Loucy (cell line): ENCODE data around the gene DLK1.

Source experiments
- H2AFZ ChIP-seq: fragments of 200-600 bp; sonication (generic); 2 replicates; pipeline ENCODE4 v1.6.0; 2016; ENCODE audit warnings: antibody characterized with exemption, mild to moderate bottlenecking, low read length, moderate library complexity
- H3F3A ChIP-seq: fragments of 200-600 bp; 2 replicates; pipeline ENCODE4 v1.6.0; 2016; ENCODE audit warnings: antibody characterized with exemption, low read depth, mild to moderate bottlenecking
- H3K27me3 ChIP-seq: fragments of 200-600 bp; sonication (generic); 2 replicates; pipeline ENCODE4 v1.6.1; 2014; ENCODE audit warnings: low read length, mild to moderate bottlenecking; ENCODE audit not compliant: insufficient read depth, poor library complexity, severe bottlenecking
- H3K36me3 ChIP-seq: fragments of 200-600 bp; sonication (generic); 2 replicates; pipeline ENCODE4 v1.6.1; 2016; ENCODE audit warnings: low read length; ENCODE audit not compliant: insufficient read depth
- H3K4me1 ChIP-seq: fragments of 200-600 bp; sonication (generic); 2 replicates; pipeline ENCODE4 v1.5.1; 2014; ENCODE audit warnings: low read length, mild to moderate bottlenecking; ENCODE audit not compliant: insufficient read depth, poor library complexity, severe bottlenecking
- H3K4me2 ChIP-seq: fragments of 200-600 bp; sonication (generic); 2 replicates; pipeline ENCODE4 v1.6.0; 2014; ENCODE audit warnings: antibody characterized with exemption, low read length, low read depth, mild to moderate bottlenecking; ENCODE audit not compliant: poor library complexity, severe bottlenecking
- H3K4me3 ChIP-seq: fragments of 200-600 bp; sonication (generic); 2 replicates; pipeline ENCODE4 v1.5.1; 2014; ENCODE audit warnings: low read length, mild to moderate bottlenecking, mixed read lengths; ENCODE audit not compliant: poor library complexity, severe bottlenecking
- H3K79me2 ChIP-seq: fragments of 200-600 bp; sonication (generic); 2 replicates; pipeline ENCODE4 v1.6.1; 2014; ENCODE audit warnings: low read length; ENCODE audit not compliant: insufficient read depth
- H3K9ac ChIP-seq: fragments of 200-600 bp; sonication (generic); 2 replicates; pipeline ENCODE4 v1.6.0; 2014; ENCODE audit warnings: mild to moderate bottlenecking, low read depth, low read length, moderate library complexity; ENCODE audit not compliant: poor library complexity, severe bottlenecking
- H3K9me2 ChIP-seq: fragments of 200-600 bp; sonication (generic); replicated peaks from 2 replicates; pipeline ENCODE4 v1.6.1; 2016; ENCODE audit warnings: low read depth, low read length, mixed read lengths
- H3K9me3 ChIP-seq: fragments of 200-600 bp; sonication (generic); 2 replicates; pipeline ENCODE4 v1.6.1; 2014; ENCODE audit warnings: mild to moderate bottlenecking, antibody characterized with exemption, low read length, low read depth; ENCODE audit not compliant: insufficient read depth
- H4K20me1 ChIP-seq: fragments of 200-600 bp; sonication (generic); 2 replicates; pipeline ENCODE4 v1.6.0; 2014; ENCODE audit warnings: antibody characterized with exemption, low read length, mild to moderate bottlenecking; ENCODE audit not compliant: insufficient read depth, poor library complexity, severe bottlenecking
- CTCF ChIP-seq: fragments of 200-600 bp; sonication (generic); conservative IDR thresholded peaks from 2 replicates; pipeline ENCODE4 v1.5.1; 2014; ENCODE audit warnings: mild to moderate bottlenecking, antibody characterized with exemption, low read length
- EZH2phosphoT487 ChIP-seq: fragments of 200-600 bp; IDR thresholded peaks from 2 replicates; pipeline ENCODE4 v1.6.1; 2018; ENCODE audit warnings: antibody characterized with exemption, mild to moderate bottlenecking, moderate library complexity, borderline replicate concordance

DLK1 gene

GRCh38 chr14:100683578-100683977 is 43.1 kb upstream of the DLK1 start:
- H3K36me3 ChIP-seq: no peaks in the 10 kb centered on the region
- no peaks in the 10 kb centered on the region for H4K20me1 ChIP-seq
- no peaks in the 10 kb centered on the region; the same call in 1 of the 2 replicates for H3F3A ChIP-seq
- H3K9ac ChIP-seq: no peak overlapping the region
- no peaks in the 10 kb centered on the region for H3K9me2 ChIP-seq
- no peak overlapping the region for H2AFZ ChIP-seq
- no peak overlapping the region for H3K4me3 ChIP-seq
- H3K4me1 ChIP-seq: peaks cover 31% of the 10 kb centered on the region
- H3K27me3 ChIP-seq: no peaks in the 10 kb centered on the region
- H3K4me2 ChIP-seq: no peak overlapping the region
- TF ChIP-seq EZH2phosphoT487 (no peak), CTCF (no peak)
- H3K79me2 ChIP-seq: no peaks in the 10 kb centered on the region
- H3K9me3 ChIP-seq: no peaks in the 10 kb centered on the region

- Histone ChIP-seq H4K20me1 (no peaks in the 10 kb centered on the region), H3K9me3 (no peaks in the 10 kb centered on the region), H3K27me3 (no peaks in the 10 kb centered on the region), H3K4me3 (no peak overlapping the region), H2AFZ (no peak overlapping the region), H3F3A (no peaks in the 10 kb centered on the region; the same call in 1 of the 2 replicates), H3K9ac (no peak overlapping the region), H3K79me2 (no peaks in the 10 kb centered on the region), H3K4me1 (peaks cover 37% of the 10 kb centered on the region), H3K4me2 (no peak overlapping the region), H3K9me2 (no peaks in the 10 kb centered on the region), H3K36me3 (no peaks in the 10 kb centered on the region)
- TF ChIP-seq EZH2phosphoT487 (no peak), CTCF (no peak)
These were observed 42.5 kb upstream of the DLK1 start for GRCh38 chr14:100684154-100684553.

- no peak for TF ChIP-seq CTCF
- TF ChIP-seq EZH2phosphoT487: no peak
These were observed 41.7 kb upstream of the DLK1 start for GRCh38 chr14:100684961-100685360.

More at GRCh38 chr14:100684961-100685360, 41.7 kb upstream of the DLK1 start:
- Histone ChIP-seq H3K36me3 (no peaks in the 10 kb centered on the region), H3K4me3 (no peak overlapping the region), H2AFZ (no peak overlapping the region), H3K4me2 (no peak overlapping the region), H3K79me2 (no peaks in the 10 kb centered on the region), H3K4me1 (peaks cover 36% of the 10 kb centered on the region), H3K27me3 (no peaks in the 10 kb centered on the region), H4K20me1 (no peaks in the 10 kb centered on the region), H3K9ac (no peak overlapping the region), H3K9me2 (no peaks in the 10 kb centered on the region), H3K9me3 (no peaks in the 10 kb centered on the region), H3F3A (no peaks in the 10 kb centered on the region; the same call in 1 of the 2 replicates)
